Omental fat pad (tissue), 4 donors: ENCODE results near the gene EDEM2. TPM values are rescaled to one million over a fixed set of nuclear protein-coding genes. Genes with fewer than 3 reads are reported as not detected.
"Not testable (repeated sequence)": the region's sequence is repeated elsewhere in the genome, so short reads cannot be mapped to it uniquely, and the experiment has no call there.

Experiments
- ATAC-seq: fragments of 150-250 bp; one replicate; pipeline ENCODE4 v1.9.1; 2016; ENCODE audit warnings: mild to moderate bottlenecking, moderate library complexity; ENCODE audit not compliant: low FRiP score
- DNase-seq: peaks from one replicate; pipeline ENCODE4 v3.0.0-alpha.2; 2019; ENCODE audit warnings: low spot score
- total RNA-seq, 4 donors: library from RNA; depleted of rRNA; stranded (reverse); fragments of >200 nt; gene quantifications; one replicate each; pipeline ENCODE4 v1.1.0, GENCODE V29; 2016
- TF ChIP-seq, protein P1 (sequence below), 3 donors: fragments of 450-650 bp; IDR thresholded peaks; one replicate each; pipeline ENCODE4 v1.5.1; 2016 to 2017; ENCODE audit warnings: antibody characterized with exemption in 3 of 3, mild to moderate bottlenecking in 3 of 3, moderate library complexity in 2 of 3

EDEM2 gene
- total RNA-seq, 4 donors from 2014 or later, result 21.1 to 37.4 (median 26.8) TPM

DNA sequence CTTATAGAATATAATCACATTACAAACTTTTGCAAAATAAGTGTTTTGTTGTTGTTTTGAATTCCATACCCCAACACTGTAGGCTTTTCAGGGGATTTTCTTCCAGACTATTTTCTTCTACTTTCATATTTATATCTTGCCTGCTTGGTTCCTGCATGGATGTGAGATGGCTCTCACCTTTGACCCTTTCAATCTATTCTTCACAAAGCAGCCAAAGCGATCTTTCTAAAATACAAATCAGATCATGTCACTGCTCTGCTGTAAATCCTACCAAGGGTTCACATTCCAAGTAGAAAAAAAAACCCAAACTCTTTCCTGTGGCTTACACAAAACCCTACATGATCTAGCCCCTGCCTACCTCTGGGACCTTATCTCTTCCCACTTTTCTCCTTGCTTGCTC, 29.5 kb downstream of the EDEM2 start:
- TF ChIP-seq, protein P1, sequence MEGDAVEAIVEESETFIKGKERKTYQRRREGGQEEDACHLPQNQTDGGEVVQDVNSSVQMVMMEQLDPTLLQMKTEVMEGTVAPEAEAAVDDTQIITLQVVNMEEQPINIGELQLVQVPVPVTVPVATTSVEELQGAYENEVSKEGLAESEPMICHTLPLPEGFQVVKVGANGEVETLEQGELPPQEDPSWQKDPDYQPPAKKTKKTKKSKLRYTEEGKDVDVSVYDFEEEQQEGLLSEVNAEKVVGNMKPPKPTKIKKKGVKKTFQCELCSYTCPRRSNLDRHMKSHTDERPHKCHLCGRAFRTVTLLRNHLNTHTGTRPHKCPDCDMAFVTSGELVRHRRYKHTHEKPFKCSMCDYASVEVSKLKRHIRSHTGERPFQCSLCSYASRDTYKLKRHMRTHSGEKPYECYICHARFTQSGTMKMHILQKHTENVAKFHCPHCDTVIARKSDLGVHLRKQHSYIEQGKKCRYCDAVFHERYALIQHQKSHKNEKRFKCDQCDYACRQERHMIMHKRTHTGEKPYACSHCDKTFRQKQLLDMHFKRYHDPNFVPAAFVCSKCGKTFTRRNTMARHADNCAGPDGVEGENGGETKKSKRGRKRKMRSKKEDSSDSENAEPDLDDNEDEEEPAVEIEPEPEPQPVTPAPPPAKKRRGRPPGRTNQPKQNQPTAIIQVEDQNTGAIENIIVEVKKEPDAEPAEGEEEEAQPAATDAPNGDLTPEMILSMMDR (IDR thresholded peaks at IDR 0.05), result no peak
- ATAC-seq (no peak), DNase-seq (no peak)

DNA sequence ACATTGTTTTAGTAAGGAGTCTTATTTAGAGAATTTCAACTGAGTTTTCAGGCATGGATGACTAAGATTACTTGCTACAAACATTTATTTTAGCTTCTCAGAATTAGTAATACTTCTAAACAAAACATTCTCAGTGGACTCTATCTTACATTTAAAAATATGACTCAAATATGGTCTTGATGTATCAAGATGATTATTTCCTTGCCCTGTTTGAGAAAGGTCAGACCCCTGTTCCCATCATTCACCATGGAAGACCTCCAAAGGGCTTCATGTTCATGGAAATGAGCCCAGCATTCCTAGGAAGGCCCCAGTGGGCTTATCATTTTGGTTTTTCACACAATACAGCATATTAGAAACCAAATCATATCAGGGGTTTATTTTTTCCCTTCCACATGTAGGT, 29.9 kb downstream of the EDEM2 start:
- DNase-seq (no peak), ATAC-seq (no peak)
- TF ChIP-seq, protein P1 (IDR thresholded peaks at IDR 0.05), result no peak

DNA sequence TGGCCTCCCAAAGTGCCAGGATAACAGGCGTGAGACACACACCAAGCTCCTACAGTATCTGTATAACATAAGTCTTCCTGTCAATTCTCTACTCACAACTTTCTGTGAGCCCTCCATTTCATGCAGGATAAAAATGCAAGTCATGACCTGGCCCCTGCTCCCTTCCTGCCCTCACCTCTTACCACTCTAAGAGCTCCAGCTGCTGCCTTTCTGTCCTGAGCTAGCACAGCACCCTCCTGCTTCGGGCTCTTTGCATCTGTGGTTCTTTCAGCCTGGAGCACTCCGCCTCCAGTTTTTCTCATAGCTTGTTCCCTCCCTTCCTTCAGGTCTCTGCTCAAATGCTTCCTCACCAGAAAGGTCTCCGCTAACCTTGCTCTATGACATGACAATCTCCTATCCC, 30.9 kb downstream of the EDEM2 start:
- TF ChIP-seq, protein P1 (IDR thresholded peaks at IDR 0.05), result no peak
- ATAC-seq, result no peak
- no peak for DNase-seq

DNA sequence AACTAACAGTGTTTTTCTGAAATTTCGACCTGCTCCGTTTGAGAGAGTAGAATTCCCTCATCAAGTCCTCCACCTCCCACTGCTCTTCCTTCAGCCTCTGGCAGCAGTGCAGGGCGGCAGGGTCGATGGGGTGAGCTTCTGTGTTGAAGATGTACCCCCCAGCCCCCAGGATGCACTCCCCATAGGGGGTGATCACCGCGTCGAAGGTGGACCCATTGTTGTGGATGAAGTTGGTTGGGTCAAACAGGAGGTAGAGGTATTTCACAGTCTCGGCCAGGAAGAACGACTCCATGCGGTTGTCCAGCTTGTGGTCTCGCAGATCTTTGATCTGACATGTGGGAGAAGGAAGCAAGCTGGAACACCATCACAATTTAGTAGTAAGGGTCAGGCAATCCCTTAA, 31.5 kb downstream of the EDEM2 start:
- TF ChIP-seq, protein P1 (IDR thresholded peaks at IDR 0.05), result no peak
- DNase-seq (no peak), ATAC-seq (no peak)

DNA sequence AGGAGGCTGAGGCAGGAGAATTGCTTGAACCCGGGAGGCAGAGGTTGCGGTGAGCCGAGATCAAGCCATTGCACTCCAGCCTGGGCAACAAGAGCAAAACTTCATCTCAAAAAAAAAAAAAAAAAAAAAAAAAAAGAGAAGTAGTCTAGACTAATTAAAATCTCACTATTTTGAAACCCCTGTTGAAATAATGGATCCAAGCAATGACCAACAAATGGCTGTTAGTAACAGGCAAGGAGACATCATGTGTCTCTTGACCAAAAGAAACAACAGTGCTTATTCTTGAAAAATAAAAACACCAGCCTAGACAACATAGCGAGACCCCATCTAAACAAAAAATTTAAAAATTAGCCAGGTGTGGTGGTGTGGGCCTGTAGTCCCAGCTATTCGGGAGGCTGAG, 34.9 kb downstream of the EDEM2 start:
- ATAC-seq, result not testable (repeated sequence)

DNA sequence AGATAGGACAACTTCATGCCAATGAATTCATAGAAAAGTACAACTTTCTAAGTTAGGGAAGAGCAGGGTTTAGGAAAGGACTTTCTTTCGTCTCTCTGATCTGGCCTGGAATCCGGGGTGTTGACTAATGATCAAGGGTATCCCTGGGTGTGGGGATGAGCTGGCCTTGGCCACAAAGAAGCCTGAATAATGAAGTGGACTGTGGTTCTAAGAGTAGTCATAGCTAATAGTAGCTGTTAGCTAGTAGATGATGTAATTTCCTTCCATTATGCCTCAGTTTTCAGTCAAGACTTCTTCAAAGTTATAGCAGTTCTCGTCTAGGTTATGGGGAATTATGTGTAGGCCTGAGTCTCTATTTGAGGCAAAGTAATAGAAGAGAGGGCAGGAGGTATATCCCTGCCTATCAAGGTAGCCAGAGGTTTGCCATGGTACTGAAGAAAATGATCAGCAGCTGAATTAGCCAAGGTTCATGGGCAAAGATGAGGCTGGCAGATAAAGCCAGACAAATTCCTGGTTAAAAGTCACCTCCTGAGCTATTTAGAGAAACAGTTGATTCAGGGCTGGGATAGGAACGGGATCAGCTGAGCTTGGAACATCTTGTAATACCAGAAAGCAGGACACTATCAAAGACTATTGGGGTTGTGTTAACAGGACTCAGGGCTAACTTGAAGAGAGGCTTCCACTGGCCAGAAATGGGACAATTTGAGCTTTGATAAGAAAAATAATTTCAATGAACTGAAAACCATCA, 35.8 kb downstream of the EDEM2 start:
- ATAC-seq, result no peak
- TF ChIP-seq, protein P1 (IDR thresholded peaks at IDR 0.05), result no peak

More for the DNA sequence above, 34.9 kb downstream of the EDEM2 start:
- not testable (repeated sequence) for DNase-seq

DNA sequence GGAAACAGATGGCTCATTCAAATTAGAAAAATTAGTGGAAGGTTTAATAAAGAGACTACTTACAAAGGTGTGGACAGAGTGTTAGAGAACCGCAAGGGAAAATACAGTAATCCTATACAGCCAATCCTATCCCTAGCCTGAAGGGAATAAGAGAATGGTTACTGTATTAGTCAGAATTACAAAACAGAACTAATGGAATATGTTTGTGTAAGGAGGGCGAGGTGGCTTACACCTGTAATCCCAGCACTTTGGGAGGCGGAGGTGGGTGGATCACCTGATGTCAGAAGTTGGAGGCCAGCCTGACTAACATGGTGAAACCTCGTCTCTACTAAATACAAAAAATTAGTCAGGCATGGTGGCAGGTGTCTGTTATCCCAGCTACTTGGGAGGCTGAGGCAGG, 38.2 kb downstream of the EDEM2 start:
- TF ChIP-seq, protein P1 (IDR thresholded peaks at IDR 0.05), result no peak
- ATAC-seq (no peak), DNase-seq (no peak)

More for the DNA sequence above, 35.8 kb downstream of the EDEM2 start:
- DNase-seq, result no peak
